ENCODE data around the gene LRPPRC.
A peak's percentile ranks its signal among the peaks of the same experiment; 100 is the strongest.
"Not testable (repeated sequence)": the region's sequence is repeated elsewhere in the genome, so short reads cannot be mapped to it uniquely, and the experiment has no call there.

Gene LRPPRC

GRCh38 chr2:43977677-43978375 lies 18.0 kb downstream of the LRPPRC start:
- DNase-seq, result no peak

GRCh38 chr2:43960921-43961320 lies 34.9 kb downstream of the LRPPRC start:
- DNase-seq, result no peak

GRCh38 chr2:43958397-43959275 lies 37.2 kb downstream of the LRPPRC start:
- no peak for DNase-seq

GRCh38 chr2:43950383-43951008 lies 45.3 kb downstream of the LRPPRC start:
- DNase-seq, result peak in 1 of 5 experiments; percentile 66

- no peak for DNase-seq
These were observed 47.4 kb downstream of the LRPPRC start for GRCh38 chr2:43948370-43948769.

- no peak for DNase-seq
These were observed 49.1 kb downstream of the LRPPRC start for GRCh38 chr2:43946685-43947084.

- no peak for DNase-seq
These were observed 50.4 kb downstream of the LRPPRC start for GRCh38 chr2:43945439-43945838.

GRCh38 chr2:43944915-43945314 lies 50.9 kb downstream of the LRPPRC start:
- no peak for DNase-seq

GRCh38 chr2:43943809-43944452 lies 51.9 kb downstream of the LRPPRC start:
- no peak for DNase-seq

- no peak for DNase-seq
These were observed 52.5 kb downstream of the LRPPRC start for GRCh38 chr2:43943323-43943722.

GRCh38 chr2:43942881-43943280 lies 52.9 kb downstream of the LRPPRC start:
- no peak for DNase-seq

GRCh38 chr2:43941966-43942365 lies 53.8 kb downstream of the LRPPRC start:
- DNase-seq, result no peak

- DNase-seq, result no peak
These were observed 54.4 kb downstream of the LRPPRC start for GRCh38 chr2:43941359-43941758.

- no peak for DNase-seq
These were observed 56.0 kb downstream of the LRPPRC start for GRCh38 chr2:43939695-43940256.

- DNase-seq, result no peak
These were observed 58.4 kb downstream of the LRPPRC start for GRCh38 chr2:43937269-43937820.

- DNase-seq, result peak in 1 of 5 experiments; percentile 46
These were observed 61.2 kb downstream of the LRPPRC start for GRCh38 chr2:43934567-43934966.

GRCh38 chr2:43931293-43931692 lies 64.5 kb downstream of the LRPPRC start:
- DNase-seq, result no peak

GRCh38 chr2:43927442-43927841 lies 68.3 kb downstream of the LRPPRC start:
- DNase-seq, result peak in 1 of 5 experiments; percentile 70

- no peak for DNase-seq
These were observed 70.4 kb downstream of the LRPPRC start for GRCh38 chr2:43925431-43925830.

- no peak for DNase-seq
These were observed 71.3 kb downstream of the LRPPRC start for GRCh38 chr2:43924463-43924862.

- not testable (repeated sequence) for DNase-seq
These were observed 84.5 kb downstream of the LRPPRC start for GRCh38 chr2:43911136-43911790.
